Cardiac fibroblast (primary cell): ENCODE data around the gene TMBIM6.
A peak's percentile ranks its signal among the peaks of the same experiment; 100 is the strongest.
"Not testable (repeated sequence)": the region's sequence is repeated elsewhere in the genome, so short reads cannot be mapped to it uniquely, and the experiment has no call there.

Experiments
- DNase-seq, 2 donors: peaks; one replicate each; pipeline versions ENCODE4 v3.0.0 to v3.0.0-alpha.2; 2010; ENCODE audit warnings: low read depth in 2 of 2
- H3K4me3 ChIP-seq, 2 donors: replicated peaks in 1 of 2; 1 replicate in 1 of 2; 2 replicates in 1 of 2; pipeline ENCODE4 v1.5.1; 2011; ENCODE audit warnings: low read depth in 2 of 2, low read length in 2 of 2, mild to moderate bottlenecking in 2 of 2, moderate library complexity in 1 of 2
- CTCF ChIP-seq: IDR thresholded peaks from one replicate; pipeline ENCODE4 v1.5.1; 2011; ENCODE audit warnings: low read depth, mild to moderate bottlenecking, low read length, inconsistent platforms

The TMBIM6 gene

GRCh38 chr12:49707812-49708147, 33.6 kb upstream of the TMBIM6 start:
- no peak for TF ChIP-seq CTCF
- no peak overlapping the region for H3K4me3 ChIP-seq
- DNase-seq: no peak

GRCh38 chr12:49708851-49709250, 32.5 kb upstream of the TMBIM6 start:
- H3K4me3 ChIP-seq: no peak overlapping the region
- DNase-seq: no peak
- no peak for TF ChIP-seq CTCF

- not testable (repeated sequence) for DNase-seq
Measured at GRCh38 chr12:49713952-49714351, 27.4 kb upstream of the TMBIM6 start.

GRCh38 chr12:49716553-49716952, 24.8 kb upstream of the TMBIM6 start:
- no peak overlapping the region for H3K4me3 ChIP-seq
- no peak for TF ChIP-seq CTCF

More at GRCh38 chr12:49713952-49714351, 27.4 kb upstream of the TMBIM6 start:
- not testable (repeated sequence) for H3K4me3 ChIP-seq

GRCh38 chr12:49717800-49718199, 23.6 kb upstream of the TMBIM6 start:
- DNase-seq, H3K4me3 ChIP-seq: not testable (repeated sequence)

More at GRCh38 chr12:49716553-49716952, 24.8 kb upstream of the TMBIM6 start:
- no peak for DNase-seq

- H3K4me3 ChIP-seq: no peak overlapping the region
- TF ChIP-seq CTCF: peak; percentile 14
- peak in 1 of 2 donors; percentile 30 for DNase-seq
Measured at GRCh38 chr12:49720214-49720613, 21.1 kb upstream of the TMBIM6 start.

- not testable (repeated sequence) for H3K4me3 ChIP-seq, DNase-seq
Measured at GRCh38 chr12:49721355-49721754, 20.0 kb upstream of the TMBIM6 start.

- no peak overlapping the region for H3K4me3 ChIP-seq
- no peak for DNase-seq
- TF ChIP-seq CTCF: no peak
Measured at GRCh38 chr12:49728446-49728845, 12.9 kb upstream of the TMBIM6 start.

- no peak overlapping the region for H3K4me3 ChIP-seq
- TF ChIP-seq CTCF: no peak
- no peak for DNase-seq
Measured at GRCh38 chr12:49730050-49730449, 11.3 kb upstream of the TMBIM6 start.
